Parathyroid adenoma (tissue), 2 donors: Measurements from ENCODE around the gene ANKRD44.

Experiments
- H2AFZ ChIP-seq: fragments of 300-600 bp; sonication (generic); one replicate; pipeline ENCODE4 v1.7.0; 2017; ENCODE audit warnings: antibody characterized with exemption, mild to moderate bottlenecking
- H3K27ac ChIP-seq: fragments of 300-600 bp; sonication (generic); one replicate; pipeline ENCODE4 v1.7.0; 2017
- H3K27me3 ChIP-seq: fragments of 300-600 bp; sonication (generic); one replicate; pipeline ENCODE4 v1.7.0; 2017; ENCODE audit warnings: low read length; ENCODE audit not compliant: control insufficient read depth, insufficient read depth
- H3K36me3 ChIP-seq: fragments of 300-600 bp; sonication (generic); one replicate; pipeline ENCODE4 v1.7.0; 2017; ENCODE audit warnings: low read length; ENCODE audit not compliant: control insufficient read depth, insufficient read depth
- H3K4me1 ChIP-seq: fragments of 300-600 bp; sonication (generic); one replicate; pipeline ENCODE4 v1.7.0; 2017; ENCODE audit warnings: control low read depth
- H3K4me2 ChIP-seq: fragments of 300-600 bp; sonication (generic); one replicate; pipeline ENCODE4 v1.7.0; 2017; ENCODE audit warnings: low read length
- H3K4me3 ChIP-seq: fragments of 300-600 bp; sonication (generic); one replicate; pipeline ENCODE4 v1.7.0; 2017; ENCODE audit warnings: low read depth, low read length
- H3K79me2 ChIP-seq: fragments of 300-600 bp; sonication (generic); one replicate; pipeline ENCODE4 v1.7.0; 2017; ENCODE audit warnings: control low read depth
- H3K9ac ChIP-seq: fragments of 300-600 bp; sonication (generic); one replicate; pipeline ENCODE4 v1.7.0; 2017; ENCODE audit warnings: mild to moderate bottlenecking
- H3K9me3 ChIP-seq: fragments of 300-600 bp; sonication (generic); one replicate; pipeline ENCODE4 v1.7.0; 2017; ENCODE audit warnings: low read length; ENCODE audit not compliant: control insufficient read depth
- TF ChIP-seq, protein P1 (sequence below): fragments of 300-600 bp; sonication (generic); IDR thresholded peaks from one replicate; pipeline ENCODE4 v1.7.0; 2017; ENCODE audit warnings: antibody characterized with exemption, mild to moderate bottlenecking
- donor health status: primary hyperparathyroidism.

Gene ANKRD44

DNA sequence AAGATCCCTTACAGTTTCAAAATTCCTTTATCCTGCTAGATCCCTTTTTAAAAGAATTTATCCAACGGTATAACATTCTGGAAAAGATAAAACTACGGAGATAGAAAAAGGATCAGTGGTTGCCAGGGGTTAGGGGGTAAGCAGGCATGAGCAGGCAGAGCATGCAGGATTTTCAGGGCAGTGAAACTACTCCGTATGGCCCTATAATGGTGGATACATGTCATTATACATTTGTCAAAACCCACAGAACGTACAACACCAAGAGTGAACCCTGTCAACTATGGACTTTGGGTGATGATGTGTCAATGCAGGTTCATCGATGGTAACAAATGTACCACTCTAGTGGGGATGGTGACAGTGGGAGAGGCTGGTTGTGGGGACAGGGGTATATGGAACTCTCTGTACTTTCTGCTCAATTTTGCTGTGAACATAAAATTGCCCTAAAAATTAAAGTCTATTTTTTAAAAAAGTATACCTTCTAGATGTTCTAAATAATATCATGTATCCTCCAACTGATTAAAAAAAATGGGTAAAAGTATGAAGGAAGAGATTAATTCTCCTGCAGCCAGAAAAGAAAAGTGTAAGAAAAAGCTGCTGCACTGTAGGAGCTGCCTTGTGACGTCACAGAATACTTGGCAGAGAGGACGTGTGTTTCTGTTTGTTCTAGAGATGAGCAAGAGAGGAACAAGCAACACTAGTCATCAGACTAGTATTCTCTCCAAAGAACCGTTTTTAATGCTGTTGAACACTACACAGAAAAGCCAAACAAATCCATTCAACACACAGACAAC is 23.6 kb downstream of the ANKRD44 start:
- TF ChIP-seq, protein P1, sequence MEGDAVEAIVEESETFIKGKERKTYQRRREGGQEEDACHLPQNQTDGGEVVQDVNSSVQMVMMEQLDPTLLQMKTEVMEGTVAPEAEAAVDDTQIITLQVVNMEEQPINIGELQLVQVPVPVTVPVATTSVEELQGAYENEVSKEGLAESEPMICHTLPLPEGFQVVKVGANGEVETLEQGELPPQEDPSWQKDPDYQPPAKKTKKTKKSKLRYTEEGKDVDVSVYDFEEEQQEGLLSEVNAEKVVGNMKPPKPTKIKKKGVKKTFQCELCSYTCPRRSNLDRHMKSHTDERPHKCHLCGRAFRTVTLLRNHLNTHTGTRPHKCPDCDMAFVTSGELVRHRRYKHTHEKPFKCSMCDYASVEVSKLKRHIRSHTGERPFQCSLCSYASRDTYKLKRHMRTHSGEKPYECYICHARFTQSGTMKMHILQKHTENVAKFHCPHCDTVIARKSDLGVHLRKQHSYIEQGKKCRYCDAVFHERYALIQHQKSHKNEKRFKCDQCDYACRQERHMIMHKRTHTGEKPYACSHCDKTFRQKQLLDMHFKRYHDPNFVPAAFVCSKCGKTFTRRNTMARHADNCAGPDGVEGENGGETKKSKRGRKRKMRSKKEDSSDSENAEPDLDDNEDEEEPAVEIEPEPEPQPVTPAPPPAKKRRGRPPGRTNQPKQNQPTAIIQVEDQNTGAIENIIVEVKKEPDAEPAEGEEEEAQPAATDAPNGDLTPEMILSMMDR: no peak
- Histone ChIP-seq H3K4me3 (no peak overlapping the region), H3K27me3 (no peaks in the 10 kb centered on the region), H3K9ac (no peak overlapping the region), H2AFZ (no peak overlapping the region), H3K4me2 (no peak overlapping the region), H3K9me3 (no peaks in the 10 kb centered on the region), H3K36me3 (no peaks in the 10 kb centered on the region), H3K4me1 (no peaks in the 10 kb centered on the region), H3K27ac (no peak overlapping the region), H3K79me2 (peaks cover 16% of the 10 kb centered on the region)

DNA sequence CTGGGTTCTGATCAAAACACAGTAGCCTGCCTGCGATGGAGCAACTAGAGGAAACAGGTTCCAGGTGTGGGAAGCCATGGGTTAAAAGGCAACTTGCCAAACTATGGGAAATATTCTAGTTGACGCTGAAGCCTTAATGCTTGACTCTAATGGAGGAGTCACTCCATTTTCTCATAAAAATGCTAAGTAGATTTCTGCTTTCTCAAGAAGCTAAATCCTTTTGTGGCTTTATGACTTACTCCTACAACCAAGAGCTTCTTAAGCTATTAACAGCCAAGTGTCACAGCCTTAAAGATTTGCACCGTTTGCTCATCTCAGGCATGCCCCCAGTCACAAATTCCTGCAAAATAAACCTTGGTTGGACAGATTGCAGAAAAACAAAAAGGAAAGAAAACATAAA is 25.2 kb downstream of the ANKRD44 start:
- H3K4me1 ChIP-seq: no peaks in the 10 kb centered on the region
- no peak overlapping the region for H3K4me2 ChIP-seq
- no peak overlapping the region for H3K4me3 ChIP-seq
- H3K9me3 ChIP-seq: no peaks in the 10 kb centered on the region
- peaks cover 7% of the 10 kb centered on the region for H3K79me2 ChIP-seq
- no peak overlapping the region for H3K9ac ChIP-seq
- TF ChIP-seq, protein P1: no peak
- H3K36me3 ChIP-seq: no peaks in the 10 kb centered on the region
- no peak overlapping the region for H3K27ac ChIP-seq
- H2AFZ ChIP-seq: no peak overlapping the region
- H3K27me3 ChIP-seq: no peaks in the 10 kb centered on the region

DNA sequence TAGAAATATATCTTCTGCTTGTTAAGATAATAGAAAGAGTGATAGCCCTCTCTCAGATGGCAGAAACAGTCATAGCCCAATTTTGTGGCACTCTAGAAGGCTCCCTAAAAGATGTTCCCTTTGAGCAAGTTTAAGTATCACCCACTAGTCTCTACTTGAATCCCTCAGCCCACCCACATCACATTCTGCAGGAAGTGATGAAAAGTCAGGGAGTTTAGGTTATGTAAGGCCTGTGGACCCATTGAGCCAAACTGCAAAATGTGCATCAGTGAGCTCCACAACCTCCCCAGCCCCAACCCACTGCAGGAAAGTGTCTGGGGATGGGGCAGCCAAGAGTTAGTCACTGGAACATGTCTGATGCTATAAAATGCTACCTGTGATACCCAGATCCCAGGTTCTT is 25.6 kb downstream of the ANKRD44 start:
- no peaks in the 10 kb centered on the region for H3K9me3 ChIP-seq
- TF ChIP-seq, protein P1: no peak
- H3K4me2 ChIP-seq: no peak overlapping the region
- no peak overlapping the region for H2AFZ ChIP-seq
- H3K4me3 ChIP-seq: no peak overlapping the region
- H3K27ac ChIP-seq: no peak overlapping the region
- peaks cover 7% of the 10 kb centered on the region for H3K79me2 ChIP-seq
- H3K9ac ChIP-seq: no peak overlapping the region
- no peaks in the 10 kb centered on the region for H3K36me3 ChIP-seq
- no peaks in the 10 kb centered on the region for H3K27me3 ChIP-seq
- no peaks in the 10 kb centered on the region for H3K4me1 ChIP-seq

DNA sequence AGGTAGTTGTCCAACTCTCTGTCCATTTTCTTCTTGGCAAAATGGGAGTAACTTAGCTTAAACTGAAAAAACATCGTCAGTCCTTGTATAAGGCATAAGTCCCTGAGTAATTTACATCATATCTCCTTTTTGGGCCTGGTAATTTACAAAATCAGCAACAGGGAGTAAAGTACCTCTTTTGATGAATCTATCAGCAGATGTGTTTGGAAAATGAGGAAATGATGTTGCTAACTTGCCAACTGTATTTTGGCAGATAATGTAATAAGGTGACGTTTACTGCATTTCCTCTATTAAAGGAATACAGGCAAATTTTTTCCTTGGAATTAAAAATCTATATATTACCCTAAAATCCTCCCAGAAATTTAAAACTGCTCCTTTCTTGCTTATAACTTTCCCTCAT is 29.2 kb downstream of the ANKRD44 start:
- H3K4me2 ChIP-seq: no peak overlapping the region
- no peak overlapping the region for H3K27ac ChIP-seq
- TF ChIP-seq, protein P1: no peak
- H3K79me2 ChIP-seq: no peaks in the 10 kb centered on the region
- H3K27me3 ChIP-seq: no peaks in the 10 kb centered on the region
- no peak overlapping the region for H3K9ac ChIP-seq
- H3K4me1 ChIP-seq: peaks cover 5% of the 10 kb centered on the region
- H2AFZ ChIP-seq: no peak overlapping the region
- no peaks in the 10 kb centered on the region for H3K36me3 ChIP-seq
- no peaks in the 10 kb centered on the region for H3K9me3 ChIP-seq
- no peak overlapping the region for H3K4me3 ChIP-seq
